C4-2B (cell line): Measurements from ENCODE around the gene PAPOLG.

Experiments
- ZFX ChIP-seq: fragments of 450-650 bp; IDR thresholded peaks from 2 replicates; pipeline ENCODE4 v1.6.1; 2017
- TF ChIP-seq, protein P1 (sequence below): fragments of 450-650 bp; conservative IDR thresholded peaks from 2 replicates; pipeline ENCODE4 v1.5.1; 2017; ENCODE audit warnings: mild to moderate bottlenecking

DNA sequence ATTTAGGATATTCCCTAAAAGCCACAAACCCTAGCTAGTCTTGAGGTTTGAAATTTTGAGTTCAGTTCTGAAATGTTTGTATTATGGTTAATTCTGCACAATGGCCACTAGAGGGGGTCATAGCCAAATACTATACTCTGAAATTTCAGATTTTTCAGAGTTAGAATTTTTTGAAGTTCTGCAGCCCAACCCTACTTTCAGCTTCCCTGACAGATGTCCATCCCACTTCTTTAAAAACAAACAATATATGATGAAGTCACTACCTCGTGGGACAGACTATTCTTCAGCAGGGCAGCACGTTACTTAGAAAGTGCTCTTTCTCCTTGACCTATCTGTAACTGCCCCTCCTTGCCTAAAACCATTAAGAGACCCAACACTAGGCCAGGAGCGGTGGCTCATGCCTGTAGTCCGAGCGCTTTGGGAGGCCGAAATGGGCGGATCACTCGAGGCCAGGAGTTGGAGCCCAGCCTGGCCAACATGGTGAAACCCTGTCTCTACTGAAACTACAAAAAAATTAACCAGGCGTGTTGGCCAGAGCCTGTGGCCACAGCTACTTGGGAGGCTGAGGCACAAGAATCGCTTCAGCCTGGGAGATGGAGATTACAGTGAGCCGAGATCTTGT lies 48.2 kb upstream of the PAPOLG start:
- TF ChIP-seq, protein P1, sequence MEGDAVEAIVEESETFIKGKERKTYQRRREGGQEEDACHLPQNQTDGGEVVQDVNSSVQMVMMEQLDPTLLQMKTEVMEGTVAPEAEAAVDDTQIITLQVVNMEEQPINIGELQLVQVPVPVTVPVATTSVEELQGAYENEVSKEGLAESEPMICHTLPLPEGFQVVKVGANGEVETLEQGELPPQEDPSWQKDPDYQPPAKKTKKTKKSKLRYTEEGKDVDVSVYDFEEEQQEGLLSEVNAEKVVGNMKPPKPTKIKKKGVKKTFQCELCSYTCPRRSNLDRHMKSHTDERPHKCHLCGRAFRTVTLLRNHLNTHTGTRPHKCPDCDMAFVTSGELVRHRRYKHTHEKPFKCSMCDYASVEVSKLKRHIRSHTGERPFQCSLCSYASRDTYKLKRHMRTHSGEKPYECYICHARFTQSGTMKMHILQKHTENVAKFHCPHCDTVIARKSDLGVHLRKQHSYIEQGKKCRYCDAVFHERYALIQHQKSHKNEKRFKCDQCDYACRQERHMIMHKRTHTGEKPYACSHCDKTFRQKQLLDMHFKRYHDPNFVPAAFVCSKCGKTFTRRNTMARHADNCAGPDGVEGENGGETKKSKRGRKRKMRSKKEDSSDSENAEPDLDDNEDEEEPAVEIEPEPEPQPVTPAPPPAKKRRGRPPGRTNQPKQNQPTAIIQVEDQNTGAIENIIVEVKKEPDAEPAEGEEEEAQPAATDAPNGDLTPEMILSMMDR = peak; percentile 68
- no peak for TF ChIP-seq ZFX
